ENCODE data around the gene NOL4L. TPM values are rescaled to one million over a fixed set of nuclear protein-coding genes. Genes with fewer than 3 reads are reported as not detected.

NOL4L gene
- total RNA-seq, 4 donors from 2014 or later, result 5.8 to 19.4 (median 12.8) TPM

GRCh38 chr20:32631933-32632460 lies 46.9 kb upstream of the NOL4L start:
- Histone ChIP-seq H3K36me3 (no peaks in the 10 kb centered on the region), H3K27me3 (peaks cover 0 to 8% (median 0%) of the 10 kb centered on the region in 4 donors), H3K9me3 (no peaks in the 10 kb centered on the region), H3K4me3 (no peak overlapping the region), H3K4me1 (peaks cover 10 to 12% (median 11%) of the 10 kb centered on the region in 4 donors), H3K27ac (replicated peaks in 1 of 4) (no peak overlapping the region)
- intact Hi-C loops (cut with DNase I), result no loop called here
- TF ChIP-seq POLR2A (IDR thresholded peaks at IDR 0.05; ENCODE audit: low read depth), result no peak
- no peak for TF ChIP-seq CTCF (IDR thresholded peaks at IDR 0.05)
- no peak for TF ChIP-seq EP300 (IDR thresholded peaks at IDR 0.05)
- TF ChIP-seq POLR2AphosphoS5 (IDR thresholded peaks at IDR 0.05), result no peak
- DNase-seq (ENCODE audit: extremely low spot score), result no peak
- WGBS, result 80% methylated on average over 5 of the region's 9 CpGs

GRCh38 chr20:32629813-32630212 lies 44.7 kb upstream of the NOL4L start:
- Histone ChIP-seq H3K27me3 (peaks cover 0 to 13% (median 0%) of the 10 kb centered on the region in 4 donors), H3K9me3 (no peaks in the 10 kb centered on the region), H3K36me3 (no peaks in the 10 kb centered on the region), H3K4me1 (peaks cover 11 to 16% (median 15%) of the 10 kb centered on the region in 4 donors), H3K27ac (replicated peaks in 1 of 4) (no peak overlapping the region), H3K4me3 (no peak overlapping the region)
- DNase-seq (ENCODE audit: extremely low spot score), result no peak
- 96% methylated on average over 13 of the region's 13 CpGs for WGBS
- intact Hi-C loops (cut with DNase I), result no loop called here
- no peak for TF ChIP-seq CTCF (IDR thresholded peaks at IDR 0.05)
- no peak for TF ChIP-seq EP300 (IDR thresholded peaks at IDR 0.05)
- no peak for TF ChIP-seq POLR2A (IDR thresholded peaks at IDR 0.05; ENCODE audit: low read depth)
- TF ChIP-seq POLR2AphosphoS5 (IDR thresholded peaks at IDR 0.05), result no peak

- 85% methylated on average over 6 of the region's 7 CpGs for WGBS
- Histone ChIP-seq H3K36me3 (no peaks in the 10 kb centered on the region), H3K4me3 (no peak overlapping the region), H3K27me3 (peaks cover 0 to 13% (median 0%) of the 10 kb centered on the region in 4 donors), H3K9me3 (no peaks in the 10 kb centered on the region), H3K27ac (replicated peaks in 1 of 4) (no peak overlapping the region), H3K4me1 (peaks cover 11 to 16% (median 15%) of the 10 kb centered on the region in 4 donors)
- TF ChIP-seq CTCF (IDR thresholded peaks at IDR 0.05), result no peak
- no peak for TF ChIP-seq POLR2A (IDR thresholded peaks at IDR 0.05; ENCODE audit: low read depth)
- no peak for TF ChIP-seq POLR2AphosphoS5 (IDR thresholded peaks at IDR 0.05)
- TF ChIP-seq EP300 (IDR thresholded peaks at IDR 0.05), result no peak
- DNase-seq (ENCODE audit: extremely low spot score), result no peak
- intact Hi-C loops (cut with DNase I), result no loop called here
Measured at GRCh38 chr20:32628960-32629530, 43.9 kb upstream of the NOL4L start.

- peaks cover 0 to 13% (median 0%) of the 10 kb centered on the region in 4 donors for H3K27me3 ChIP-seq
- no peaks in the 10 kb centered on the region for H3K36me3 ChIP-seq
- intact Hi-C loops (cut with DNase I), result no loop called here
- peak overlapping the region in 3 of 4 donors; percentile 13 to 52 (median 31) for H3K27ac ChIP-seq (replicated peaks in 1 of 4)
- 25% methylated on average over 6 of the region's 26 CpGs for WGBS
- H3K9me3 ChIP-seq, result no peaks in the 10 kb centered on the region
- TF ChIP-seq POLR2A (IDR thresholded peaks at IDR 0.05; ENCODE audit: low read depth) (no peak), CTCF (IDR thresholded peaks at IDR 0.05) (no peak), POLR2AphosphoS5 (IDR thresholded peaks at IDR 0.05) (no peak), EP300 (IDR thresholded peaks at IDR 0.05) (no peak)
- no peak for DNase-seq (ENCODE audit: extremely low spot score)
- H3K4me3 ChIP-seq, result peak overlapping the region; percentile 15 to 39 (median 30)
- H3K4me1 ChIP-seq, result peaks cover 11 to 16% (median 15%) of the 10 kb centered on the region in 4 donors
Measured at GRCh38 chr20:32626859-32627636, 41.9 kb upstream of the NOL4L start.
